C4-2B (cell line): Measurements from ENCODE around the gene LIM2.

Experiments used
- H3K27ac ChIP-seq: fragments of 450-650 bp; 2 replicates; pipeline ENCODE4 v1.5.1; 2017
- CTCF ChIP-seq: fragments of 450-650 bp; conservative IDR thresholded peaks from 2 replicates; pipeline ENCODE4 v1.5.1; 2017; ENCODE audit warnings: mild to moderate bottlenecking
- ZFX ChIP-seq: fragments of 450-650 bp; IDR thresholded peaks from 2 replicates; pipeline ENCODE4 v1.6.1; 2017

The LIM2 gene

GRCh38 chr19:51331716-51332115, 56.1 kb downstream of the LIM2 start:
- no peak overlapping the region for H3K27ac ChIP-seq
- TF ChIP-seq ZFX (no peak), CTCF (no peak)

GRCh38 chr19:51331193-51331592, 56.6 kb downstream of the LIM2 start:
- no peak overlapping the region for H3K27ac ChIP-seq
- no peak for TF ChIP-seq ZFX
- no peak for TF ChIP-seq CTCF

- H3K27ac ChIP-seq = no peak overlapping the region
- TF ChIP-seq ZFX = no peak
- no peak for TF ChIP-seq CTCF
Observed at GRCh38 chr19:51330366-51330765, 57.4 kb downstream of the LIM2 start.
